ENCODE measurements around the gene PGBD5. TPM values are rescaled to one million over a fixed set of nuclear protein-coding genes. Genes with fewer than 3 reads are reported as not detected.

PGBD5 gene
- total RNA-seq, 1 donor from 2014 or later = 1.8 TPM

- peaks cover 11% of the 10 kb centered on the region for H3K4me1 Mint-ChIP-seq (ENCODE audit: low read depth)
Measured at GRCh38 chr1:230386637-230387262, 39.4 kb downstream of the PGBD5 start.

GRCh38 chr1:230385930-230386329 is 40.2 kb downstream of the PGBD5 start:
- Mint-ChIP-seq H3K4me3 (ENCODE audit: unreplicated experiment) (no peak overlapping the region), H3K9me3 (ENCODE audit: low read depth) (no peaks in the 10 kb centered on the region), H3K27me3 (ENCODE audit: low read depth) (no peaks in the 10 kb centered on the region), H3K4me1 (ENCODE audit: low read depth) (peaks cover 19% of the 10 kb centered on the region), H3K27ac (ENCODE audit: unreplicated experiment) (no peak overlapping the region), H3K36me3 (ENCODE audit: low read depth) (no peaks in the 10 kb centered on the region)
- TF ChIP-seq CTCF (IDR thresholded peaks at IDR 0.05) = no peak
- DNase-seq (ENCODE audit: low spot score) = no peak

More at GRCh38 chr1:230386637-230387262, 39.4 kb downstream of the PGBD5 start:
- Mint-ChIP-seq H3K27ac (ENCODE audit: unreplicated experiment) (no peak overlapping the region), H3K27me3 (ENCODE audit: low read depth) (no peaks in the 10 kb centered on the region), H3K9me3 (ENCODE audit: low read depth) (no peaks in the 10 kb centered on the region), H3K4me3 (ENCODE audit: unreplicated experiment) (no peak overlapping the region), H3K36me3 (ENCODE audit: low read depth) (no peaks in the 10 kb centered on the region)
- no peak for DNase-seq (ENCODE audit: low spot score)
- no peak for TF ChIP-seq CTCF (IDR thresholded peaks at IDR 0.05)

GRCh38 chr1:230385158-230385450 is 41.0 kb downstream of the PGBD5 start:
- TF ChIP-seq CTCF (IDR thresholded peaks at IDR 0.05) = no peak
- no peak for DNase-seq (ENCODE audit: low spot score)
- H3K27ac Mint-ChIP-seq (ENCODE audit: unreplicated experiment) = no peak overlapping the region
- H3K4me1 Mint-ChIP-seq (ENCODE audit: low read depth) = peaks cover 20% of the 10 kb centered on the region
- H3K27me3 Mint-ChIP-seq (ENCODE audit: low read depth) = no peaks in the 10 kb centered on the region
- H3K9me3 Mint-ChIP-seq (ENCODE audit: low read depth) = no peaks in the 10 kb centered on the region
- H3K36me3 Mint-ChIP-seq (ENCODE audit: low read depth) = no peaks in the 10 kb centered on the region
- no peak overlapping the region for H3K4me3 Mint-ChIP-seq (ENCODE audit: unreplicated experiment)

GRCh38 chr1:230384380-230385157 is 41.6 kb downstream of the PGBD5 start:
- no peak for DNase-seq (ENCODE audit: low spot score)
- Mint-ChIP-seq H3K4me3 (ENCODE audit: unreplicated experiment) (no peak overlapping the region), H3K27me3 (ENCODE audit: low read depth) (no peaks in the 10 kb centered on the region), H3K4me1 (ENCODE audit: low read depth) (peaks cover 20% of the 10 kb centered on the region), H3K9me3 (ENCODE audit: low read depth) (peaks cover 4% of the 10 kb centered on the region), H3K27ac (ENCODE audit: unreplicated experiment) (no peak overlapping the region), H3K36me3 (ENCODE audit: low read depth) (peaks cover 3% of the 10 kb centered on the region)
- TF ChIP-seq CTCF (IDR thresholded peaks at IDR 0.05) = no peak

GRCh38 chr1:230383425-230383824 is 42.7 kb downstream of the PGBD5 start:
- no peak for TF ChIP-seq CTCF (IDR thresholded peaks at IDR 0.05)
- Mint-ChIP-seq H3K36me3 (ENCODE audit: low read depth) (peaks cover 10% of the 10 kb centered on the region), H3K27ac (ENCODE audit: unreplicated experiment) (no peak overlapping the region), H3K4me3 (ENCODE audit: unreplicated experiment) (no peak overlapping the region), H3K27me3 (ENCODE audit: low read depth) (no peaks in the 10 kb centered on the region), H3K4me1 (ENCODE audit: low read depth) (peaks cover 22% of the 10 kb centered on the region), H3K9me3 (ENCODE audit: low read depth) (peaks cover 11% of the 10 kb centered on the region)
- no peak for DNase-seq (ENCODE audit: low spot score)

Data from chondrocyte (in vitro differentiated cells).